HPDE6-E6E7 (cell line): ENCODE data around the gene SLC46A3.
"Not testable (repeated sequence)": the region's sequence is repeated elsewhere in the genome, so short reads cannot be mapped to it uniquely, and the experiment has no call there.

Experiments used
- DNase-seq: peaks from one replicate; pipeline ENCODE4 v3.0.0; 2011; ENCODE audit warnings: missing footprints; ENCODE audit errors: extremely low spot score

The SLC46A3 gene

GRCh38 chr13:28684257-28684656 lies 34.5 kb downstream of the SLC46A3 start:
- no peak for DNase-seq

GRCh38 chr13:28683169-28683568 lies 35.6 kb downstream of the SLC46A3 start:
- DNase-seq, result not testable (repeated sequence)

- DNase-seq, result no peak
Measured at GRCh38 chr13:28680541-28680940, 38.2 kb downstream of the SLC46A3 start.

GRCh38 chr13:28679628-28680027 lies 39.1 kb downstream of the SLC46A3 start:
- DNase-seq, result no peak

GRCh38 chr13:28678809-28679208 lies 40.0 kb downstream of the SLC46A3 start:
- DNase-seq, result no peak

GRCh38 chr13:28671126-28671792 lies 47.5 kb downstream of the SLC46A3 start:
- no peak for DNase-seq

- no peak for DNase-seq
Measured at GRCh38 chr13:28666897-28667488, 51.8 kb downstream of the SLC46A3 start.

- DNase-seq, result no peak
Measured at GRCh38 chr13:28659621-28659970, 59.2 kb downstream of the SLC46A3 start.

- peak; percentile 40 for DNase-seq
Measured at GRCh38 chr13:28658796-28659620, 59.8 kb downstream of the SLC46A3 start, which contains the start of gene POMP. POMP (plus strand) TSS chr13:28659130; CDS start chr13:28659185, 55 bp downstream.

- DNase-seq, result no peak
Measured at GRCh38 chr13:28658539-28658795, 60.3 kb downstream of the SLC46A3 start.

- no peak for DNase-seq
Measured at GRCh38 chr13:28657784-28658538, 60.8 kb downstream of the SLC46A3 start.

GRCh38 chr13:28655561-28655960 lies 63.2 kb downstream of the SLC46A3 start:
- no peak for DNase-seq

GRCh38 chr13:28654276-28654675 lies 64.5 kb downstream of the SLC46A3 start:
- DNase-seq, result no peak

GRCh38 chr13:28653111-28653510 lies 65.7 kb downstream of the SLC46A3 start:
- no peak for DNase-seq

GRCh38 chr13:28651810-28652401 lies 66.9 kb downstream of the SLC46A3 start:
- no peak for DNase-seq

GRCh38 chr13:28650284-28650683 lies 68.5 kb downstream of the SLC46A3 start:
- DNase-seq, result no peak
